Measurements from ENCODE around the gene CHSY1. TPM values are rescaled to one million over a fixed set of nuclear protein-coding genes. Genes with fewer than 3 reads are reported as not detected.

CHSY1 gene
- total RNA-seq, 1 experiment from 2014 or later = 59.1 TPM

- no peak for TF ChIP-seq JUN (CRISPR knock-in tag; IDR thresholded peaks at IDR 0.05)
- TF ChIP-seq TCF7 (CRISPR knock-in tag; IDR thresholded peaks at IDR 0.05; ENCODE audit: low read depth) = no peak
- TF ChIP-seq IRF1 (CRISPR knock-in tag; IDR thresholded peaks at IDR 0.05) = no peak
- TF ChIP-seq CDX4 (CRISPR knock-in tag; IDR thresholded peaks at IDR 0.05; ENCODE audit: borderline replicate concordance) = no peak
- no peak for TF ChIP-seq NR1H2 (CRISPR knock-in tag; IDR thresholded peaks at IDR 0.05)
- H3K27me3 Mint-ChIP-seq (ENCODE audit: low read depth) = no peaks in the 10 kb centered on the region
- no peak overlapping the region for H3K4me3 Mint-ChIP-seq
- no peak overlapping the region for H3K27ac Mint-ChIP-seq
- ATAC-seq (no peak), DNase-seq (ENCODE audit: low spot score) (no peak)
- CTCF ChIA-PET = no interaction called here
- POLR2A ChIA-PET = no interaction called here
- no peaks in the 10 kb centered on the region for H3K4me1 Mint-ChIP-seq
- H3K36me3 Mint-ChIP-seq = peaks cover 79% of the 10 kb centered on the region
- H3K9me3 Mint-ChIP-seq = 0 out of 2 replicates have a peak, but pooled peaks cover 4% of the 10 kb centered on the region
Measured at GRCh38 chr15:101286471-101287114, 34.7 kb upstream of the CHSY1 start.

GRCh38 chr15:101283931-101284330 is 32.1 kb upstream of the CHSY1 start:
- Mint-ChIP-seq H3K4me1 (no peaks in the 10 kb centered on the region), H3K4me3 (no peak overlapping the region), H3K27ac (no peak overlapping the region), H3K9me3 (0 out of 2 replicates have a peak, but pooled peaks cover 4% of the 10 kb centered on the region), H3K36me3 (peaks cover 72% of the 10 kb centered on the region), H3K27me3 (ENCODE audit: low read depth) (no peaks in the 10 kb centered on the region)
- DNase-seq (ENCODE audit: low spot score) (no peak), ATAC-seq (no peak)
- ChIA-PET CTCF (no interaction called here), POLR2A (no interaction called here)
- no peak for TF ChIP-seq KAT7 (CRISPR knock-in tag; IDR thresholded peaks at IDR 0.05; ENCODE audit: borderline replicate concordance)
- TF ChIP-seq FOXK1 (CRISPR knock-in tag; IDR thresholded peaks at IDR 0.05) = no peak
- no peak for TF ChIP-seq E2F5 (CRISPR knock-in tag; IDR thresholded peaks at IDR 0.05)

- CTCF ChIA-PET = no interaction called here
- H3K4me1 Mint-ChIP-seq = peaks cover 9% of the 10 kb centered on the region
- no peaks in the 10 kb centered on the region for H3K9me3 Mint-ChIP-seq
- TF ChIP-seq MYBL2 (CRISPR knock-in tag; IDR thresholded peaks at IDR 0.05) = no peak
- TF ChIP-seq ZNF219 (CRISPR knock-in tag; IDR thresholded peaks at IDR 0.05; ENCODE audit: borderline replicate concordance) = no peak
- TF ChIP-seq IRF2 (CRISPR knock-in tag; IDR thresholded peaks at IDR 0.05; ENCODE audit: borderline replicate concordance, low read depth) = no peak
- no peak for TF ChIP-seq TEAD1 (CRISPR knock-in tag; IDR thresholded peaks at IDR 0.05)
- no peak for TF ChIP-seq TP53 (CRISPR knock-in tag; IDR thresholded peaks at IDR 0.05)
- TF ChIP-seq JUN (CRISPR knock-in tag; IDR thresholded peaks at IDR 0.05) = no peak
- TF ChIP-seq CREM (CRISPR knock-in tag; IDR thresholded peaks at IDR 0.05) = no peak
- no peak for TF ChIP-seq STAT6 (CRISPR knock-in tag; conservative IDR thresholded peaks at IDR 0.05; ENCODE audit: low read depth)
- TF ChIP-seq SP1 (CRISPR knock-in tag; conservative IDR thresholded peaks at IDR 0.05) = no peak
- H3K4me3 Mint-ChIP-seq = no peak overlapping the region
- no peak overlapping the region for H3K27ac Mint-ChIP-seq
- DNase-seq (ENCODE audit: low spot score) (no peak), ATAC-seq (no peak)
- peaks cover 42% of the 10 kb centered on the region for H3K36me3 Mint-ChIP-seq
- POLR2A ChIA-PET = no interaction called here
- no peaks in the 10 kb centered on the region for H3K27me3 Mint-ChIP-seq (ENCODE audit: low read depth)
Measured at GRCh38 chr15:101280007-101280406, 28.2 kb upstream of the CHSY1 start.

Data from WTC11 (cell line).